DMS114 treated with DMSO at 0.1 percent for 48 hours (cell line): ENCODE measurements around the gene TFCP2L1.
"Not testable (repeated sequence)": the region's sequence is repeated elsewhere in the genome, so short reads cannot be mapped to it uniquely, and the experiment has no call there.

Experiments used
- DNase-seq: peaks from one replicate; lab custom pipeline; 2025; ENCODE audit not compliant: unreplicated experiment; lab: John Stamatoyannopoulos, UW

Gene TFCP2L1

DNA sequence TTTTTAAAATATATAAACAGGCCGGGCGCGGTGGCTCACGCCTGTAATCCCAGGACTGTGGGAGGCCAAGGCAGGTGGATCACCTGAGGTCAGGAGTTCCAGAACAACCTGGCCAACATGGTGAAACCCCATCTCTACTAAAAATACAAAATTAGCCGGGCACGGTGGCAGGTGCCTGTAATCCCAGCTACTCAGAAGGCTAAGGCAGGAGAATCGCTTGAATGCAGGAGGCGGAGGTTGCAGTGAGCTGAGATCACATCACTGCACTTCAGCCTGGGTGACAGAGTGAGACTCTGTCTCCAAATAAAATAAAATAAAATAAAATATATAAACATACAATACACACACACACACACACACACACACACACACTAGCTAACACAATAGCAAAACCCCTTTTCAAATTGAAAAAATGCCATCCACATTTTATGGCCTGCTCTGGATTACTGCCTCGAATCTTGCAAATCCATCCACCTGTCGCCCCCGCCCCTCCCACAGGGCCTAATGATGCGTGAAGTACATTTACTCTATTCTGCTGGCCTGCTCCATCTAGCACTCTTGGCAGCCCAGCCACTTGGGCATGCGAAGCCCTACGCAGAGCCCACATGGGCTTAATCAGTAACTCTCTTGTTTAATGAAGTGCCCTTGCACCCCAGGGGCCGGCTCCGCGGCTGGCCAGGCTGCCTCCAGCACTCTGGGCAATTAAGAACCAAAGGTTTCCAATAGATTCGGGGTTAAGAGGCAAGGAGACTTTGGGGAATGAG lies 57.4 kb downstream of the TFCP2L1 start:
- DNase-seq = not testable (repeated sequence)

DNA sequence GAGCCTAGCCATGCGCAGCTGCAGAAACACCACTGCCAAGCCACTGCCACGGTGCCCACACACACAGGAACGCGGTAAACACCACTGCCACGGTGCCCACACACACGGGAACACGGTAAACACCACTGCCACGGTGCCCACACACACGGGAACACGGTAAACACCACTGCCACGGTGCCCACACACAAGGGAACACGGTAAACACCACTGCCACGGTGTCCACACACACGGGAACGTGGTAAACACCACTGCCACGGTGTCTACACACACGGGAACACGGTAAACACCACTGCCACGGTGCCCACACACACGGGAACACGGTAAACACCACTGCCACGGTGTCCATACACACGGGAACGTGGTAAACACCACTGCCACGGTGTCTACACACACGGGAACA lies 59.3 kb downstream of the TFCP2L1 start:
- DNase-seq = not testable (repeated sequence)

DNA sequence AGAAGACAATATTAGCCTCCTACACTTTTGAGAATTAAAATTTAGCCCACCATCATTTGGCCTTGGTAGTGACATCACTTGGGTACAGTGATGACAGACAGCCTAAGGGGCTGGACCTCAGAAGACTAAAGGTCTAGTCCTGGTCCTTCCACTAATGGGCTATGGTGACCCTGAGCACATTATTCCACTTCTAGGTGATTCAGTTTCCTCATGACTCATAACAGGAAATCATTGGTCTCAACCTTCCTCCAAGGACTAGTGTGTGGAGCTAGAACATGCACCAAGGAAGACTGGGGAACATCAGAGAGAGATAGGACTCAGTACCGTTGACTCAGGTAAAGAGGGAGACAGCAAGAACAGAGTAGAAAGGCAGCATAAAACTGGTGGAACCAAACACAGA lies 64.0 kb downstream of the TFCP2L1 start:
- no peak for DNase-seq

DNA sequence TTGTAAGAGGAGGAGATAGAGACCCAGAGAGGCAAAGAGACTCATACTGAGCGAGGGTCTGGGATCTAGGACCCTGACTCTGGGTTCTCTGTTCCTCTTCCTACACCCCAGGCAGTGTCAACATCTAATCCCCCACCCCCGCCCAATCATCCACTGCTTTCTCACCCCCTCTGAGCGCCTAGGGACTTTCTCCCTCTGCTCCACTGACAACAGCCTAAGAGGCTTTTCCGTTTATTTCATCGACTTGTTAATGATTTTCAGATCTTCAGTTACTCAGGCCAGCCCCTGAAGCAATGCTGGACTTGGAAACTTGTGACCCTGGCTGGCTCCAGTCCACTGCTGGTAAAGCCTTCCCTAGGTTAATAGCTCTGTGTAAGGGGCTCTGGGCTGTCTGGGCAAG lies 65.1 kb downstream of the TFCP2L1 start:
- no peak for DNase-seq

DNA sequence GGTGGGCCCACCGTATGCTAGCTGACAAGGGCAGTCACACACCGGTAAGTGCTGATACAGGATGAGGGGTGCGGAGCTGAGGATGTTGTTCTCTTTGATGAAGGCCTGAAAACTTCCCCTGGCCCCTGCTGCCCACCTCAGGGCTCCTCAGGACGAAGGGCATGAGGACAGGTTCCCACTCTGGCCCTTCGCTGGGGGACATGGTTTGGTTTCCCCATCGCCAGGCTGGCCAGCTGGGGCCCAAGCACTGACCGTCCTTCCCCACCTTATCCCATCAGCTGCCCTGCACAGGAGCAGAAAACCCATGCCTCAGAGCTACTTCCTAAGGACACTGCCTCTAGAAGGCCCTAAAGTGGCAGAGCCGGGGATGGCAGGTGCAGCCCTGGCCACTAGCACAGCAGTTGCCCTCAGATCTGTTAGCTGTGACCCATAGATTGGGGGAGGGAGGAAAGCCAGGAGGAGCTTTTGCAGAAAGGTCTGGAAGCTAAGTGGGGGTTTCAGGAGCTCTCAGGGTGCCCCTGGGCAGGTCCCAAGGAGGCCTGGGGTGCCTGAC lies 66.5 kb downstream of the TFCP2L1 start:
- DNase-seq = no peak

DNA sequence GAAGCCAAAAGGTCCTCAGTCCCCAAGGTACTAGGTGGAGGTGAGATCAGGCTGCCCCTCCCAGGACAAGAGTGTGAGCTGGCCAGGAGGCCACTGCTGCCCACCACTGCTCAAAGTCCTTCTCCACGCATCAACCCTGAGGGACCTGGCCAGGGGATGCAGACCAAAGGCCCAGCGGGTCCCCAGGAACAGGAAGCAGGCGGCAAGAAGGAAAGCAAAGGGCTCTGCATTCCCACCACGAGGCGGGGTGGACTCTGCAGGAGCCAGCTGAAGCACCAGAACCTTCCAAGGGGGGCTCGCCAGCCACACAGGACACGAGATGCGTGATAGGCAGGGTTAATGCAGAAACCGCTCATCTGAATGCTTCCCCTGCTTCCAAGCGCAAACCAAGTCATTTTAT lies 67.4 kb downstream of the TFCP2L1 start:
- no peak for DNase-seq

DNA sequence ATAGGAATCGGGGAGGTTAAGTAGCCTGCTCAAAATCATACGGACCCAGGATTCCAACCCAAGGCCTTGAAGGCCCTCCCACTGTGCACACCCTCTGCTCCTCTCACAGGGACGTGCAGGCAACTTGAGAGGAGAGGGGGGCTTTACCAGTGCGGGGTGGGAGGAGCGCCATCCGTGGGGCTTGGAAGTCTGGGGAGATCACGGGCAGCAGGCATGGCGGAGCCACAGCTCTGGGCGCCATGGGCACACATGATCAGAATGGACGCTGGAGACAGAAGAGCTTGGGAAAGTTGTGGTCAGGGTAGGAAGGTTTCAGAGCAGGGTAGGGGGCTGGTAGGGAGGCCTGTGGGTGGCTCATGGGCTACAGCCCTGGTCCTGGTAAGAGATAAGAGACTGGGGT lies 70.7 kb downstream of the TFCP2L1 start:
- DNase-seq = no peak

DNA sequence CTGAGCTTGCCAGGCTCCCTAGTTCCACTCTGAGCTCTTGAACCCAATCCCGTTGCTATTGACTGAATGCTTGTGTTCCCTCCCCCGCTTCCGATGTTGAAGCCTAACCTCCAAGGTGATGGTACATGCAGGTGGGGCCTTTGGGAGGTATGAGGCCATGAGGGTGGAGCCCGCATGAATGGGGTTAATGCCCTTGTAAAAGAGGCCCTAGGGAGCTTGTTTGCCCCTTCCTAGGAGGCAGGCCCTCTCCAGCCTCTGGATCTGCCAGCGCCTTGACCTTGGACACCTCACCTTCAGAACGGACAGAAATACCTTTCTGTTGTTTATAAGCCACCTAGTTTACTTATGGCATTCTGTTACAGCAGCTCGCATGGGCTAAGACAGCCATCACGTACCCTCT lies 71.6 kb downstream of the TFCP2L1 start:
- no peak for DNase-seq

DNA sequence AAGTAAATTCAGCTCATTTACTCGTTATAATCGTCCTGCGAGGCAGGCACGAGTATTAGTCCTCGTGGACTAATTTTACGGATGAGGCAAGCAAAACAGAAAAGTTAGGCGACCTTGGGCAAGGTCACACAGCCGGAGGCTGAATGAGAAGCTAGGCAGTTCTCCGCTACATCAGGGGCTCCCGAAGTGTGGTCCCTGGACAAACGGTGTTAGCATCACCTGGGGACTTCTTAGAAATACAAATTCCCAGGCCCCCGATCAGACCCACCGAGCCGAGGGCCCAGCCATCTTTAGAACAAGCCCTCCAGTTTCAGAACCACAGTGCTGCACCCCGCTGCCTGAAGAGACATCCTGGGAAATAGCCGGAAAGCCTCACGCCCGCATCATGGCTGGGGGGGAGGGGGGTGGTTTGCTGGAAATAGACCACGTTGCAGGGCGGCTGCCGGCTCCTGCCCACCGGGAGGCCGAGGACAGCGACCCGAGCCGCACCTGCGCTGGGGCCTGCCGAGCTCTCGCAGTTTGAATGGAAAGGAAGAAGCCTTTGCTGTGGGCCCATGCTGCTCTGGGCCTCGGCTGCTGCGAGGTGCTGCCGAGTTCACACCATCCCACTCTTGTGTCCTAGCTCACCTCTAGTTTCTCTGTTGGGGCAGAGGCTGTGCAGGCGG lies 72.2 kb downstream of the TFCP2L1 start:
- DNase-seq = no peak

DNA sequence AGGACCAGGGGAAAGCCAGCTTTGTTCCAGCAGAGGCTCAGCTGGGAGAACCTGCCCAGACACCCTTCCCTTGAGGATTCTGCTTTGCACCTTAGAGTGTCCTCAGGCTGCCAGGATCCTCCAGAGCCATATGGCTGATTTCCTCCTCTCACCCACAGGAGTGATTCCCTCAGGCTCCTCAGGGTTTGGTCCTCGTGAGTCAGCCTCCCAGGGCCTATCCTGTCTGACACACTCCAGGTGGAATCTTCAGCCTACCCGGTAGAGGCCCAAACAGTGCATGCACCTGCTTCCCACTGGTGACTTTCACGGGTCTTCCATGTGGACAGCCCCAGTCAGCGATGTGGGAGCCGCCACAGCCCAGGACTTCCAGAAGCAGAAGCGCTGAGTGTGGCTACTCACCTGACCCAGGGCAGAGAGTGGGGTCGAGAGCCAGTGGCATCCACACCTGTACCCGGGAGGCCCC lies 73.3 kb downstream of the TFCP2L1 start:
- no peak for DNase-seq

DNA sequence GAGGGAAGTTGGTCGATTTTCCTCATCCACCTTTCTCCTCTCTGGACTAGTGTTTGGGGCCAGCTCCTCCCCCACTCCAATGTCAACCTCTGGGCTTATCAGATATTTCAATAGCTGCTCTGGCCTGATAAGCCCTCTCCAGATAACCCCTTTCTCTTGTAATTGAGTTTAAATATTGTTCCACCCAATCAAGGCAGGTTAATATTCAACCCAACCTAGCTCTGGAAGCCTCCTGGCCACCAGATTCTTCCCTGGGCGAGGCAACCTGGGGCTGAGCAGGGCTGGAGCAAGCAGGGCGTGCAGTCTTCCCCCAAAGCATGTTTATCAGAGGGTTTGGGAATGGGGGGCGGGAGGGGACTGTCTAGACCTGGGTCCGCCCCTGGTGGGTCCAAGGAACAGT lies 73.8 kb downstream of the TFCP2L1 start:
- DNase-seq = no peak

DNA sequence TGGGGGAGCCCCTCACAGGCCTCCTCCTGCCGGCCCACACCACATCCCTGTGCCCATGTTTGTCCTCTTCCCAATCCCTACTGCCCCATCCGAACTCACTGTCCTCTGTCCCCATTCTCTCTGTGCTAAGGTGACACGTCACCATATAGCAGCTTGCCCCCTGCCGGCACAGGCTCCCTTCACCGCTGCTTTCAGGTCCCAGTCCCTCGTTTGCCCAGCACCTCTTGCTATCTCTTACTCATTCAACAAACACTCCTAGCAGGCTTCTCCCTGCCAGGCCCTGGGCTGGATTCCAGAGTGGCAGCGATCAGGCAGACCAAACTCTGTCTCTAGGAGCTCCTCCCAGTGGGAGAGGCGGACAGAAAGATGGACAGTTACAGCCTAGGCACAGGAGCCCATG lies 74.3 kb downstream of the TFCP2L1 start:
- no peak for DNase-seq

DNA sequence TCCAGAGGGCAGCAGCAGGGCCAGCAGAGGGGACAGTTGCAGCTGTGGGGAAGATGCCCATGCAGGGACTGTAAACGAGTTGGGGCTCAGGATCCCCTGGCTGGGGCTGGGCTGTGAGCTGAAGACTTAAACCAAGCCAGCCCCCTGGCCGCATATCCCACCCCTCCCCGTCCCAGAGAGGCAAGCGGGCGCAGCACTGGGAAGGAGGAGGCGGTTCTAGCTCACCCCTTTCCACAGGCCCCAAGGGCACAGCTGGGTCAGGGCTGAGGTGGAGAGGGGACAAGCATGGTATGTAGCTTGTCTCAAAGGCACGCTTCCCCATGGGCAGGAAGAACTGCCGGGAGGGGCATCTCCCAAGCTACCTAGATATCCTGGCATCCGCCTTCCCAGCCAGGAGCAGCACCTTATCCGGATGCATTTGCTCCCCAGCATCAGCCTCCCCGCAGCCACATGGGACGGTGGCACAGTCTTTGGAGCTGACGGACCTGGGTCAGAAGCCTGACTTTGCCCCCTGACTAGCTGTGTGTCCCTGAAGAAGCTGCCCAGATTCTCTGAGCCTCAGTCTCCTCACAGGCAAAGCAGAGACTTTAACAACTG lies 75.9 kb downstream of the TFCP2L1 start:
- DNase-seq = no peak

DNA sequence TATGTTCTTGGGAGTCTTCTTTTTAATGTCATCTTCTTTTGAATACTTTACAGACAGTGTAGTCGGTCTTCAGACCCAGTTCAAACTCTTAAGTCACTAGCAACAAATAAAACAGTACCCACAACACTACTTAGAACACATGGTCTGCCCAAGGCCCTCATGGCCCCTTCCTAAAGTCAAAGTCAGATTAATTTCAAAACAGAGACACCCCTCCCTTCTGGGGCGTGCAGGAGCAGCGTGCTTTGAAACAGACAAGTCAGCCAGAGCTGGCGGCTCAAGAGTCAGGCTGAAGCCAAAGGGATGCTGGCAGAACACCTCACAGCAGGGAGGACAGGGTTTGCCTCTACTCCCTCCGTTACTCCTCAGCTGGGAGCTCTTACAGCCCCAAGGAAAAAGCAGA lies 77.5 kb downstream of the TFCP2L1 start:
- no peak for DNase-seq

DNA sequence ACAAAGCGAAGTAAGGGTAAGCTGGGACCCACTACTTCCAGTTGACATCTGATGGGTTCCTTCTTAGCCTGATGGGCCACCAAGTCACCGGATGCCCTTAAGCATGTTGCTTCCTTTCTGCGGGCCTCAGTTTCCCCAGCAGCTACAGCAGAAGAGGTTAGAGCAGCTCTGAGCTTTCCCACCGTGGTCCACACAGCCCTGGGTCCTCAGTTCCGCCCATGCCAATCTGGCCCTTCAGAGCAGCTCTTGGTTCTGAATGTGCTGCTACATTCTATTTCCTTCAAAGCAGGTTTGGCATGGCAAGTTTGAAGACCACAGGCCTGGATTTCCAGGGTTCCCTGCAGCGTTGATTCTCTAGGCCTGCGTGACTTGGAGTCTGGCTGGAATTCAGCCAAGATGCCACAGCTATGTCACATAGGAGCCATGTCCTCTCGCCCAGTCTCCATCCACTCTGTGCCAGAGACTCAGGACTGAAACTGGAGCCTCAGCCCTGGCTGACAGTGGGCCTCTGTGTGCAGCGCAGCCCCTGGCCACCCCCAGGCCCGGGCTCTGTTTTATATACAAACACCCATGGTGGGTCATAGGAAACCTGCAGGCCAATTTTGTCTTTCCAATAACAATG lies 79.6 kb downstream of the TFCP2L1 start:
- DNase-seq = no peak

DNA sequence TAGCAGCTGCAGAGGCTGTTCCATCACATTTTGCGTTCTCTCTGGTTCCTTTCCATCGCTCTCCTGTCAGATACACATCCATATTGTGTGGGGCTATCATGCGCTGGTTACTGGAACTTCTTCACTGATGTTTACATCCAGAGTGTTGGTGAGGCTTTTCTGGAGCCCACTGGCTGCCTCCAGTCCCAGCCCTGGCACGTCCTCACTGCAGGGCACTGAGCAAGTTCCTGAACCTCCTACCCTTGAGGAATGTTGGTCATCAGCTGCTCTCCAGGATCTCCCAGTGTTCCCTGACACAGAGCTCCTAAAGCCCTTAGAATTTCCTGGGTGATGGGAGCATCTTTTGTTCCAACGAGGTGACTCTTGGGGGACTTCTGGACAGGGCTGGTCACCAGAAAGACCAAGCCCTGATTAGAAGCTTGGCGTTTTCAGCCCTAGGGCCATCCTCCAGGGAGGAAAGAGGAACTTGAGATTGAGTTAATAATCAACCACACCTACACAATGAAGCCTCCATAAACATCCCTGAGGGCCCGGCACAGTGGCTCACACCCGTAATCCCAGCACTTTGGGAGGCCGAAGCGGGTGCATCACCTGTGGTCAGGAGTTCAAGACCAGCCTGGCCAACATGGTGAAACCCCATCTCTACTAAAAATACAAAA lies 81.3 kb downstream of the TFCP2L1 start:
- DNase-seq = no peak

DNA sequence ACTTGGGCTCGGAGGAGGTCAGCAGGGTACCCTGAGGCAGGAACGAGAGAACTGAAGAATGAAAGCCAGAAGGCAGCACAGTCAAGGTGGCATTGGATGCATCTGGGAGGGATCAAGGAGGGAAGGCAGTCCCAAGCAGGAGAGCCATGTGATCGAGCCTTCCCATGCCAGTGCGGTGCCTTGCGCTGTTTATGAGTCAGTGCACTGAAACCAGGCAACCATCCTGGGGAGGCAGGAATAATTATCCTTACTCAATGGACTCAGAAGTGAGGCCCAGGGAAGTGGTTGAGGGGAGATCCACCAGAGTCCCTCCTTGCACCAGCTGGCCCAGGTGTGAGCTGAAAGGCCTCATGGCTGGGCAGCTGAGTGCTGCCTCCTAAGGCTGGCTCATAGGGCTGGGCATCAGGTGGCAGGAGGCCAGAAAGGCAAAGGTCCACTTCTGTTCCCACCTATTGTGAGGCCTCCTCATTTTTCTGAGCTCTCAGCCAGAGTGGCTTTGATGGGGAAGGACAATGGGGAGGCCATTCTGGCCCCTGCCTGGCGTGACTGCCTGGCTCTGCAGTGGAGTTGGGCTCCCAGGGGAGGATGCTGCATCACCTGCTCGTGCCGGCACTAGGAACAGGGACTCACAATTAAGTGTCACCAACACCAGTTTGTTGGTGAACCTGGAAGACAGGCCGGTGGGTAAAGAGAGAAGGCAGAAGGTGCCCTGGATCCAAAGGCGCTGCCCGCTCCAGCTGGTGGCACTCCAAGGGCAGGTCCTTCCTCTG lies 82.3 kb downstream of the TFCP2L1 start:
- no peak for DNase-seq

DNA sequence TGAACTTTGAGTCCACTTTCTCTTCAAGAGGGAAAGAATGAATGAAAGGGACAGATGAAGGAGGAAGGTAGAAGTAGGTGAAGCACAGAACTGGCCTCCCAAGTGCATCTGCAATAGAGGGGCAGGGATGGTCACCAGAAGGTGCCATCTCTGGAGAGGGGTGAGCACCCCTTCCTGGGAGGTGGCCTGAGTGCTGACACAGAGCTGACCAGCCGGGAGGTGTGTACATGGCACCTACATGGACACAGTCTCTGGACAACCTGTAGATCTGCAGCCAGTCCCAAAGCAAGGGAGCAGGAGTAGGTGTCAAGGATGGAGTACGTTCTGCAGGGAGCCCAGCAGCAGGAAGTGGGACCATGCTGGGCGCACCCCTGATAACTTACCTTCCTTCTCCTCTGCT lies 83.2 kb downstream of the TFCP2L1 start:
- DNase-seq = no peak

DNA sequence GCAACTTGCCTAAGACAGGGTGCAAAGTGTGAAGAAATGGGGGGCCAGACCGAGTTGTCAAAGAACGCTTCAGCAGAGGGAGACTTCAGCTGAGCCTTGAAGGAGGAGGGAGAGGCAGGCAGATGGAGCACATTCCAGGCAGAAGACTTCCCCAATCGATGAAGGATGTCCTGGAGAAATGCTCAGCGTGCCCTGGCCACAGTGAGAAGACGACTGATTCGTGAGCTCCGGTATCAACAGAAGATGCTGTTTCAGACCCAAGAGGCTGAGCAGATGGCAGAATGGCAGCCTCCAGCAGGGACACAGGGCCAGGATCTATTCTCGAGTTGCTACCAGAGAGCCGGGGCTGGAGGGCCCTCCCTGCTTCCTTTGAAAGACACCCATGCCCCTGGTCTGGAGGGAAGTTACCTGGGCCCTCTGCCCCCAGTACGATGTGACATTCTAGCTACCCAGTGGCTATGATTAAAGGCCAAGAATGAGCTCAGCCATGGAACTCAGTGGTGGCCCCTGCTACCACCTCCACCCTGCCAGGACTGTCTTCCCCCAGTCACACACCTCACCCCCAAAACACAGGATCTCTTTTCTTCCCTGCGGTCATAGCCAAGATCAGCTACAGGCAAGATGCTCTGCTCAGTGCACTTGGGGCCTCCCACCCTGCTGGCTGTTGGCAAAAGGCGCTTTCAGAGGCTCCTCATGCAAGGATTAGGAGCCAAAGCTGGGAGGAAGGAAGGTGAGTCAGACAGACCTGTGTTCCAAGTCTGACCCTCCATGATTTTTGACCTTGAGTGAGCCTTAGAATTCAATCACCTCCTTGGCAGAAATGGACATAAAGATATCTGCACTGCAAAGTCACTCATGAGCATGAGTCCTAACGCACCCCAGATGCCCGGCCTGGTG lies 84.3 kb downstream of the TFCP2L1 start:
- no peak for DNase-seq
